ENCODE data around the gene TMEM164.
"Not testable (repeated sequence)": the region's sequence is repeated elsewhere in the genome, so short reads cannot be mapped to it uniquely, and the experiment has no call there.

TMEM164 gene

DNA sequence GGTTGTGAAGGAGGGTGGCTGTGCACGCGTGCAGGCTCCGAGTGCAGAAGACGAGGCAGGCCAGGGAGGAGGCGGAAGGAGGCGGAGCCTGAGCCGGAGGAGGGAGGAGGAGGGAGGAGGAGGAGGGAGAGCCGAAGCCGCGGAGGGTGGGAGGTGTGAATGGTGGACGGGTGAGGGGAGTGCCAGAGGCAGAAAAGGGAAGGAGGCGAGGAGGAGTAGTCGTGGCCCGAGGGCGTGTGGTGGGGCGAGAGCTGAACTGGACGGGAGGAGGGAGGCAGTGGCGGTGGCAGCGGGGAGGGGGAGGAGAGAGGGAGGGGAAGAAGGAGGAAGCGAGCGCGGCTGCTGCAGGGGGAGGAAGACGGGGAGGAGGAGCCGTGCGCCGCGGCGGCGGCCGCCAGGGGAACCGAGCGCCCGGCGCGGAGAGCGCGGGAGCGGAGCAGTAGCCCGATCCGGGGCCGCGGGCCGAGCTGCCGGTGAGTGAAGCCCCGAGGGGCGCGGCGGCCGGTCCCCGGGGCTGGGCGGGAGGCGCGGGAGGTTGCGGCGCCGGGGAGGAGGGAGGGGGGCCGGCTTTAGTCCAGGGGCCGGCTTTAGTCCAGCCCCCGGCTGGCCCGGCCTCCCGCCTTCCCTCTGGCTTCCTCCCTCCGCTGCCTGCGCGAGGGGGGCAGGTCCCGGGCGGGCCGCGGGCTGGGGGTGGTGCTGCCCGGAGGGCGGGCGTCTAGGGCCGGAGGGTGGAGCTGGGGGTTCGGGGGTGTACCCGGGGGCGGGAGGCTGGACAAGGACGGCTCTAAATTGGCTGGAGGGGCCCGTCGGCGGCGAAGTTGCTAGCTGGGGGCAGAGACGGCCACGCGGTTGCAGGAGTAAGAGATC lies at the start of gene TMEM164:
TSS of gene TMEM164 (plus strand) at position 815 of the 867 bp plus-strand sequence. CDS start 661 bp downstream, outside the sequence.
- Histone ChIP-seq H3K27ac (peak within 1 kb of the TSS; percentile 76), H3K9ac (peak within 1 kb of the TSS; percentile 79), H3K4me2 (peak within 1 kb of the TSS; percentile 74), H3K4me1 (peaks cover 21% of the 10 kb centered on the region), H3K36me3 (no peaks in the 10 kb centered on the region), H4K20me1 (peaks cover 42% of the 10 kb centered on the region), H3K27me3 (peaks cover 68% of the 10 kb centered on the region), H3K4me3 (peak within 1 kb of the TSS; percentile 74), H3K9me3 (no peaks in the 10 kb centered on the region)
- no peak for TF ChIP-seq Cebpa-rat (IDR thresholded peaks at IDR 0.05)

DNA sequence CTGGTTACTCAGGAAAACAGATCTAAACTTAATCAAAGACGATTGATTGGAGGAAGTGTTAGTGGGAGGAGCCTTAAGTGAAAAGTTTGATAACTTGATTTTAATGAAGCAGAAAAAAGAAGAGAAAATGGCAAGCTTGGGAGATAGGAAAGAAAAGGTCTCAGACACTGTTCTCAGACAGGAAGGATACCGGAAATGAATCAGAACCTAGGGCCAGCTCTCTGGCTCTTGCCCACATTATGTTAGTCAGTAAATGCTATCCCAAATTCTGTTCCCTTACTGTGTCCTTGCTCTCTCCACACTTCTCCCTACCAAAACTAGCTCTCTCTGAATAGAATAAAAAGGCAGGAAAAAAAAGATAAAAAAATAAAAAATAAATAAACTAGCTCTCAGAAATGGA lies 48.6 kb upstream of the TMEM164 start:
- no peak for TF ChIP-seq Cebpa-rat (IDR thresholded peaks at IDR 0.05)
- Histone ChIP-seq H3K4me2 (no peak overlapping the region), H3K9ac (no peak overlapping the region), H3K4me1 (no peaks in the 10 kb centered on the region), H3K9me3 (no peaks in the 10 kb centered on the region), H3K36me3 (no peaks in the 10 kb centered on the region), H3K27me3 (peaks cover 86% of the 10 kb centered on the region), H3K27ac (no peak overlapping the region), H3K4me3 (no peak overlapping the region), H4K20me1 (no peaks in the 10 kb centered on the region)

DNA sequence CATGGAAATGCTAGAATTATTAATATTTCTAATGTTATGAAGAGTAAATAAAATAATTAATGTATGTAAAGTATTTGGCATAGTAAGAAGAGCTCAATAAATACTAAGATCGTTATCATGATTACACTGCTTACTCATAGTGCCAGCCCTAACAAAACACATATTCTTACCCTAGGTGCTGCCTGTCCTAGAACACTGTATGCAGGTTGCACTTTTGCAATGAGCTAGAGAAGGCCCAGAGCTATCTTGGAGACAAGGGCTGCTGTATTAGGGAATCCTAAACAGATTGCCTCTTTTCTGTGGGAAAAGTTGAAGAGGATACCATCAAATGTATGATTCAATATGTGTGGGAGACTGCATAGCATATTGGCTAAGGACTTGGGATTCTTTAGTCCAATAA lies 48.0 kb upstream of the TMEM164 start:
- H3K9me3 ChIP-seq, result no peaks in the 10 kb centered on the region
- no peaks in the 10 kb centered on the region for H3K36me3 ChIP-seq
- no peaks in the 10 kb centered on the region for H3K4me1 ChIP-seq
- H3K27ac ChIP-seq, result no peak overlapping the region
- H3K9ac ChIP-seq, result no peak overlapping the region
- H4K20me1 ChIP-seq, result no peaks in the 10 kb centered on the region
- H3K27me3 ChIP-seq, result peaks cover 89% of the 10 kb centered on the region
- no peak for TF ChIP-seq Cebpa-rat (IDR thresholded peaks at IDR 0.05)
- no peak overlapping the region for H3K4me2 ChIP-seq
- no peak overlapping the region for H3K4me3 ChIP-seq

GRCh38 chrX:109958266-109958665 lies 44.6 kb upstream of the TMEM164 start:
- no peak for TF ChIP-seq Cebpa-rat (IDR thresholded peaks at IDR 0.05)
- Histone ChIP-seq H3K9me3 (no peaks in the 10 kb centered on the region), H3K9ac (no peak overlapping the region), H3K36me3 (no peaks in the 10 kb centered on the region), H3K4me1 (no peaks in the 10 kb centered on the region), H3K4me2 (no peak overlapping the region), H4K20me1 (no peaks in the 10 kb centered on the region), H3K27me3 (peaks cover 93% of the 10 kb centered on the region), H3K4me3 (no peak overlapping the region), H3K27ac (no peak overlapping the region)

- Histone ChIP-seq H3K27ac (no peak overlapping the region), H3K9me3 (no peaks in the 10 kb centered on the region), H3K4me2 (no peak overlapping the region), H3K4me3 (no peak overlapping the region), H4K20me1 (no peaks in the 10 kb centered on the region), H3K27me3 (peaks cover 93% of the 10 kb centered on the region), H3K36me3 (no peaks in the 10 kb centered on the region), H3K4me1 (no peaks in the 10 kb centered on the region), H3K9ac (no peak overlapping the region)
- TF ChIP-seq Cebpa-rat (IDR thresholded peaks at IDR 0.05), result no peak
These were observed 43.5 kb upstream of the TMEM164 start for GRCh38 chrX:109959356-109959871.

- Histone ChIP-seq H3K27ac (no peak overlapping the region), H3K36me3 (no peaks in the 10 kb centered on the region), H3K4me2 (no peak overlapping the region), H4K20me1 (no peaks in the 10 kb centered on the region), H3K4me3 (no peak overlapping the region), H3K27me3 (peaks cover 94% of the 10 kb centered on the region), H3K9me3 (no peaks in the 10 kb centered on the region), H3K4me1 (no peaks in the 10 kb centered on the region), H3K9ac (no peak overlapping the region)
- TF ChIP-seq Cebpa-rat (IDR thresholded peaks at IDR 0.05), result no peak
These were observed 38.5 kb upstream of the TMEM164 start for GRCh38 chrX:109964390-109964789.

- Histone ChIP-seq H3K4me1 (no peaks in the 10 kb centered on the region), H3K9me3 (no peaks in the 10 kb centered on the region), H3K9ac (no peak overlapping the region), H3K27me3 (peaks cover 95% of the 10 kb centered on the region), H3K4me2 (no peak overlapping the region), H3K36me3 (no peaks in the 10 kb centered on the region), H3K4me3 (no peak overlapping the region), H4K20me1 (no peaks in the 10 kb centered on the region), H3K27ac (no peak overlapping the region)
- TF ChIP-seq Cebpa-rat (IDR thresholded peaks at IDR 0.05), result no peak
These were observed 36.7 kb upstream of the TMEM164 start for GRCh38 chrX:109966246-109966645.

- H3K4me1 ChIP-seq, result no peaks in the 10 kb centered on the region
- TF ChIP-seq Cebpa-rat (IDR thresholded peaks at IDR 0.05), result no peak
- no peaks in the 10 kb centered on the region for H3K36me3 ChIP-seq
- no peaks in the 10 kb centered on the region for H4K20me1 ChIP-seq
- no peak overlapping the region for H3K27ac ChIP-seq
- peaks cover 95% of the 10 kb centered on the region for H3K27me3 ChIP-seq
- no peak overlapping the region for H3K9ac ChIP-seq
- H3K4me2 ChIP-seq, result no peak overlapping the region
- H3K4me3 ChIP-seq, result no peak overlapping the region
- no peaks in the 10 kb centered on the region for H3K9me3 ChIP-seq
These were observed 35.8 kb upstream of the TMEM164 start for GRCh38 chrX:109967156-109967555.

GRCh38 chrX:109970841-109971240 lies 32.1 kb upstream of the TMEM164 start:
- not testable (repeated sequence) for H3K9me3 ChIP-seq, H3K27ac ChIP-seq, H3K9ac ChIP-seq, H3K4me3 ChIP-seq, H3K4me2 ChIP-seq, H4K20me1 ChIP-seq, H3K4me1 ChIP-seq, H3K36me3 ChIP-seq
- H3K27me3 ChIP-seq, result peaks cover 86% of the 10 kb centered on the region

DNA sequence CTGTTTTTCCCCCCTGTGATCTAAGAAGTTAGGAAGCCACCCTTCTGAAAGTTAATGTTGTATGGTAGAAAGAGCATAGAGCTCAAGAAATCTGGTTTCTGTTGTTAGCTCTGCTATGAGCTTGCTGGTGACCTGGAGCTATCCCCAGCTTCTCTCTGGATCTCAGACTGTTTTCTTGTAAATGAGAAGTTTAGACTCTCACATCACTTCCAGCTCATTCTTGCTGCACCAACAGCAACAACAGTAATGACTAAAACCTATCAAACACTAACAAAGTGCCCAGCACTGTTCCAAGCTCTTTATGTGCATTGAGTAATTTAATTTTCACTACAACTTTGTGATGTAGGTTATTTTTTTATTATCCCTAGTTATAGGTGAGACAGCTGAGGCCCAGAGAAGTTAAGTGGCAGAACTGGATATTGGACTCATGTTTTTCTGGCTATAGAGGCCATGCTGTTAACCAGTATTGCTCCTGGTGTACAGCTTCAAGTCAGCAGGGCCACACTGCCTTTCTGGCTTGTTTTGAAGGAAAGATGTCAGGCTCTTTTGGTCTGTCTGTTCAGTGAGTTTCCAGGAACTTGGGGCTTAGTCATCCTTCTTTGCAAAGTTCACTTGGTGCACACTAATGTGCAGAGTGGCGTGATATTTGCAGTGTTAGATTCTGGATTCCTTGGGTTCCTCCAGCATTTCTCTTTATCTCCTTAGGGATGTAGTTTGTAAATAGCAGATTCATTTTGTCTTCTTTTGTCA lies 27.8 kb upstream of the TMEM164 start:
- H3K27ac ChIP-seq, result no peak overlapping the region
- H3K36me3 ChIP-seq, result no peaks in the 10 kb centered on the region
- H3K27me3 ChIP-seq, result peaks cover 83% of the 10 kb centered on the region
- no peak overlapping the region for H3K4me3 ChIP-seq
- no peak overlapping the region for H3K4me2 ChIP-seq
- H3K4me1 ChIP-seq, result no peaks in the 10 kb centered on the region
- TF ChIP-seq Cebpa-rat (IDR thresholded peaks at IDR 0.05), result no peak
- H3K9ac ChIP-seq, result no peak overlapping the region
- no peaks in the 10 kb centered on the region for H4K20me1 ChIP-seq
- H3K9me3 ChIP-seq, result no peaks in the 10 kb centered on the region

DNA sequence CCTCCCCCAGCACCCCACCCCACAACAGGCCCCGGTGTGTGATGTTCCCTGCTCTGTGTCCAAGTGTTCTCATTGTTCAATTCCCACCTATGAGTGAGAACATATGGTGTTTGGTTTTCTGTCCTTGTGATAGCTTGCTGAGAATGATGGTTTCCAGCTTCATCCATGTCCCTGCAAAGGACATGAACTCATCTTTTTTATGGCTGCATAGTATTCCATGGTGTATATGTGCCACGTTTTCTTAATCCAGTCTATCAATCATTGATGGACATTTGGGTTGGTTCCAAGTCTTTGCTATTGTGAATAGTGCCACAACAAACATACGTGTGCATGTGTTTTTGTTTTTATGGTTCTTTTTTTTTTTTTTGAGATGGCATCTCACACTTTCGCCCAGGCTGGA lies 17.7 kb upstream of the TMEM164 start:
- not testable (repeated sequence) for H3K9ac ChIP-seq, H3K9me3 ChIP-seq, H3K36me3 ChIP-seq, H4K20me1 ChIP-seq, H3K4me1 ChIP-seq, H3K4me2 ChIP-seq, H3K4me3 ChIP-seq, H3K27ac ChIP-seq
- peaks cover 49% of the 10 kb centered on the region for H3K27me3 ChIP-seq

Measured in BLaER1 (cell line).